Spleen (tissue), 7 donors: Measurements from ENCODE around the gene MAPK4.

Experiments used
- POLR2A ChIP-seq, 3 donors: fragments of 450-650 bp; IDR thresholded peaks; one replicate each; pipeline ENCODE4 v1.5.1; 2017; ENCODE audit warnings: antibody characterized with exemption in 3 of 3, mild to moderate bottlenecking in 1 of 3
- POLR2AphosphoS5 ChIP-seq, 3 donors: sonication (generic); formaldehyde crosslinking; IDR thresholded peaks; one replicate each; pipeline ENCODE4 v1.5.1; 2017; ENCODE audit warnings: antibody characterized with exemption in 3 of 3
- TF ChIP-seq, protein P1 (sequence below), 11 experiments: fragments of 200-600 bp in 7 of 11; fragments of 450-650 bp in 4 of 11; sonication (generic) in 4 of 11; IDR thresholded peaks in 8 of 11; conservative IDR thresholded peaks in 3 of 11; 1 replicate in 7 of 11; 2 replicates in 4 of 11; pipeline versions ENCODE4 v1.4.0 to v1.8.0; 2016 to 2021; ENCODE audit warnings: antibody characterized with exemption in 11 of 11, inconsistent platforms in 4 of 11, mild to moderate bottlenecking in 1 of 11
- donor health status: DM: no; HTN: no; CAD: no; lungs with moderate emphysema.
- donor health status: DM: no; HTN: no; CAD: no.
- donor health status: DM: no; HTN: no; CAD: no.

DNA sequence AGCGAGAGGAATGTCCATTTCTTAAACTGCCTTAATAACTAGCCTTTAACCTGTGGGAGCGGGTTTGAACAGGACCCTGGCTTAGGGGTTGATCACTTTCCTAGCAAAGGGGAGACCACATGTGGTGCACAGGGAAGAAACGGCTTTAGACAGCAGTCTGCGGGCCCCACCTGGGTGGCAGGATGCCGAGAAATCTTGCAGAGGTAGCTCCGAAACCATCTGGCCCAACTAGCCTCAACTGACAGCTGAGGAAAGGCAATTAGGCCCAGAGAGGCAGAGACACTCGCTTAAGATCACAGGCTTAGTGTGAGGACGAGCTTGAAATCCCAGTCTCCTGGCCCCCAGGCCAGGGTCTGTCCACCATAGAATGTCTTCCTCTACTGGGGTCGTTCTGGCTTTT is 170.1 kb downstream of the MAPK4 start:
- TF ChIP-seq, protein P1, sequence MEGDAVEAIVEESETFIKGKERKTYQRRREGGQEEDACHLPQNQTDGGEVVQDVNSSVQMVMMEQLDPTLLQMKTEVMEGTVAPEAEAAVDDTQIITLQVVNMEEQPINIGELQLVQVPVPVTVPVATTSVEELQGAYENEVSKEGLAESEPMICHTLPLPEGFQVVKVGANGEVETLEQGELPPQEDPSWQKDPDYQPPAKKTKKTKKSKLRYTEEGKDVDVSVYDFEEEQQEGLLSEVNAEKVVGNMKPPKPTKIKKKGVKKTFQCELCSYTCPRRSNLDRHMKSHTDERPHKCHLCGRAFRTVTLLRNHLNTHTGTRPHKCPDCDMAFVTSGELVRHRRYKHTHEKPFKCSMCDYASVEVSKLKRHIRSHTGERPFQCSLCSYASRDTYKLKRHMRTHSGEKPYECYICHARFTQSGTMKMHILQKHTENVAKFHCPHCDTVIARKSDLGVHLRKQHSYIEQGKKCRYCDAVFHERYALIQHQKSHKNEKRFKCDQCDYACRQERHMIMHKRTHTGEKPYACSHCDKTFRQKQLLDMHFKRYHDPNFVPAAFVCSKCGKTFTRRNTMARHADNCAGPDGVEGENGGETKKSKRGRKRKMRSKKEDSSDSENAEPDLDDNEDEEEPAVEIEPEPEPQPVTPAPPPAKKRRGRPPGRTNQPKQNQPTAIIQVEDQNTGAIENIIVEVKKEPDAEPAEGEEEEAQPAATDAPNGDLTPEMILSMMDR (IDR thresholded peaks at IDR 0.05 in 8 of 11, conservative IDR thresholded peaks at IDR 0.05 in 3 of 11): no peak
- TF ChIP-seq POLR2AphosphoS5 (IDR thresholded peaks at IDR 0.05): no peak
- TF ChIP-seq POLR2A (IDR thresholded peaks at IDR 0.05): no peak
